ENCODE results near the gene ITPK1.

DNA sequence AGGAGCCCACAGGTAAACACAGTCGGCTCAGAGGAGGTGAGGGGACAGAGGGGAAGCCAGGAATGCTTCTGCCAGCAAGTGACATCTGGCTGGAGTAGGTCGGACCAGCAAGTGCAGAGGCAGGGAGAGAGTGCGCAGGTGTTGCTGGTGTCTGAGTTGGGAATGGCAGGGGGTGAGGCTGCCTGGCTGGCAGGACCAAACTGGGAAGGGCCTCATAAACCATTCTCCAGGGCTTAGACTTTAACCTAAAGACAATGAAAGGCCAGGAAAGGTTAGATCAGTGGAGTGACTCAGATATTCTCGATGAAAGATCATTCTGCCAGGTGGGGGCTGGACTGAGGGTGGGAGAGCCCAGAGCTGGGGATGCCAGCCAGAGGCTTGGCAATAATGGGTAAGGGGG lies 66.4 kb downstream of the ITPK1 start:
- no peak for TF ChIP-seq FOXP2 (optimal IDR thresholded peaks at IDR 0.05; ENCODE audit: control extremely low read depth, extremely low read length, insufficient read depth)
- no peak for TF ChIP-seq POLR2AphosphoS5 (IDR thresholded peaks at IDR 0.05; ENCODE audit: borderline replicate concordance, low read depth, low read length)

Measured in SK-N-MC (cell line).